GM12892 (cell line): ENCODE results near the gene XYLT1.

Experiments used
- POLR2A ChIP-seq: IDR thresholded peaks from 2 replicates; pipeline ENCODE4 v1.6.1; 2011; ENCODE audit warnings: low read depth, low read length, control low read depth
- POLR2AphosphoS5 ChIP-seq: IDR thresholded peaks from 2 replicates; pipeline ENCODE4 v1.6.1; 2011; ENCODE audit warnings: low read depth, low read length, control low read depth

DNA sequence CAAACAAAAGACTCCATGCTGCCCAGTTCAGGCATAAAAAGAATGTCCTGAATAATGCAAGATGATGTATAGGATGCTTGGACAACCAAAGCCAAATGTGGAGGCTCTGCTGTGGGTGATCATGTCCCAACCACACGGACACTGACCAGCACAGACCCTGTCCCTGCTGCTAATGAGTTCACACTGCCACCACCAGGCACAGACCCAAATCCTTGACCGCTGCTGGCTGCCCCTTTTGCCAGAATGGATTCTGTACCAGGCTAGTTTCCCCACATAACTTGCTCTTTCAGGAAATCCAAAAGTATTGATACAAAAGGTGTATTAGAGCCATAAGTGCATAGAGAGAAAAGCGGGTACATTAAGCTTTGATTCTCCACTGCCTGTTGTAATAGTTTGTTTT is 60.9 kb downstream of the XYLT1 start:
- TF ChIP-seq POLR2A (no peak), POLR2AphosphoS5 (no peak)
